GM23338 (cell line): ENCODE results near the gene KIF3C.

Source experiments
- CTCF ChIP-seq, 2 experiments: fragments of 200-600 bp in 1 of 2; sonication (generic) in 1 of 2; conservative IDR thresholded peaks; 2 replicates each; pipeline versions ENCODE4 v1.5.1 to v1.6.1; 2016 to 2017; ENCODE audit warnings: antibody characterized with exemption in 2 of 2, low read depth in 2 of 2, mild to moderate bottlenecking in 2 of 2, moderate library complexity in 1 of 2
- EZH2 ChIP-seq: fragments of 200-600 bp; sonication (generic); IDR thresholded peaks from one replicate; pipeline ENCODE4 v1.8.0; 2017; ENCODE audit warnings: antibody characterized with exemption, mild to moderate bottlenecking, low read depth; ENCODE audit not compliant: unreplicated experiment
- EZH2phosphoT487 ChIP-seq: fragments of 200-600 bp; sonication (generic); IDR thresholded peaks from one replicate; pipeline ENCODE4 v1.8.1; 2018; ENCODE audit warnings: antibody characterized with exemption; ENCODE audit not compliant: unreplicated experiment
- JUNB ChIP-seq: IDR thresholded peaks from one replicate; pipeline ENCODE4 v1.6.1; 2016; ENCODE audit warnings: antibody characterized with exemption; ENCODE audit not compliant: unreplicated experiment
- NANOG ChIP-seq: IDR thresholded peaks from 2 replicates; pipeline ENCODE4 v1.6.1; 2016; ENCODE audit warnings: antibody characterized with exemption, borderline replicate concordance
- POLR2AphosphoS5 ChIP-seq: IDR thresholded peaks from 2 replicates; pipeline ENCODE4 v1.6.1; 2016; ENCODE audit warnings: antibody characterized with exemption, low read depth
- ZNF114 ChIP-seq: fragments of 250-450 bp; sonication (Bioruptor Pico); IDR thresholded peaks from 2 replicates; pipeline ENCODE4 v1.5.0; 2020; ENCODE audit warnings: mild to moderate bottlenecking, moderate library complexity

- TF ChIP-seq CTCF (conservative IDR thresholded peaks at IDR 0.05; ENCODE audit: low read depth in 2 of 2), result no peak
- TF ChIP-seq EZH2phosphoT487, result no peak
- TF ChIP-seq POLR2AphosphoS5, result no peak
- no peak for TF ChIP-seq NANOG
- TF ChIP-seq EZH2, result no peak
- no peak for TF ChIP-seq JUNB
- no peak for TF ChIP-seq ZNF114 (CRISPR knock-in tag)
Measured at GRCh38 chr2:25960920-25961319, 21.4 kb downstream of the KIF3C start.
